ENCODE results near the gene HMG20B. TPM values are rescaled to one million over a fixed set of nuclear protein-coding genes. Genes with fewer than 3 reads are reported as not detected.

The HMG20B gene
- total RNA-seq, 1 donor from 2014 or later: 135 TPM

DNA sequence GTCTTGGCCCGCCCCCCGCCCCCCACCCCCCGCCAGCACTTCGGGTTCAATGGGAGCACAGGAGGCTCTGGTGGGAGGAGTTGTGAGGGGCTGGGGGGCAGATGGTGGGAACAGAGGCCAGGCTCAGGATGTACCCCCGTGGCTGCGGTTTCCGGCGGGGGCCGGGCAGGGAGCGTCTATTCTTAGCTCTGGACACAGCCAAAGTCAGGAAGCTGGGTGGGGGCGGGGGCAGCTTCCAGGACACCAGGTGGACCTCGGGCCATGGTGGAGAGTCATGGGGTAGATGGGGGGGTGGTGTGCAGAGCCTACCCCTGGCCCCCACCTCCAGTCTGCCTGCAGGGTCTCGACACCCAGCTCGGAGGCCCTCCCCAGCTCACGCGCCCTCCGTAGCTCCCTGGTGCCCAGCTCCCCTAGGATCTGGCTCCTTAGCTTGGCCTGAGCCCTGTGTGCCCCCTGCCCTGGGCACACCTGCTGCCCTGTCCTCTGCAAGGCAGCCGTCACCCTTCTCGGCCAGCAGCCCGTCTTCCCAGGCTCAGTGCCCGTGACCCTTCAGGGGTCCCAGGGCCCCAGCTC is 36.1 kb downstream of the HMG20B start:
- DNase-seq (ENCODE audit: low read depth): no peak
- TF ChIP-seq, protein P1, sequence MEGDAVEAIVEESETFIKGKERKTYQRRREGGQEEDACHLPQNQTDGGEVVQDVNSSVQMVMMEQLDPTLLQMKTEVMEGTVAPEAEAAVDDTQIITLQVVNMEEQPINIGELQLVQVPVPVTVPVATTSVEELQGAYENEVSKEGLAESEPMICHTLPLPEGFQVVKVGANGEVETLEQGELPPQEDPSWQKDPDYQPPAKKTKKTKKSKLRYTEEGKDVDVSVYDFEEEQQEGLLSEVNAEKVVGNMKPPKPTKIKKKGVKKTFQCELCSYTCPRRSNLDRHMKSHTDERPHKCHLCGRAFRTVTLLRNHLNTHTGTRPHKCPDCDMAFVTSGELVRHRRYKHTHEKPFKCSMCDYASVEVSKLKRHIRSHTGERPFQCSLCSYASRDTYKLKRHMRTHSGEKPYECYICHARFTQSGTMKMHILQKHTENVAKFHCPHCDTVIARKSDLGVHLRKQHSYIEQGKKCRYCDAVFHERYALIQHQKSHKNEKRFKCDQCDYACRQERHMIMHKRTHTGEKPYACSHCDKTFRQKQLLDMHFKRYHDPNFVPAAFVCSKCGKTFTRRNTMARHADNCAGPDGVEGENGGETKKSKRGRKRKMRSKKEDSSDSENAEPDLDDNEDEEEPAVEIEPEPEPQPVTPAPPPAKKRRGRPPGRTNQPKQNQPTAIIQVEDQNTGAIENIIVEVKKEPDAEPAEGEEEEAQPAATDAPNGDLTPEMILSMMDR (conservative IDR thresholded peaks at IDR 0.05; ENCODE audit: low read depth, low read length): no peak
- no peak overlapping the region for H3K4me3 ChIP-seq (ENCODE audit: low read depth, low read length)

DNA sequence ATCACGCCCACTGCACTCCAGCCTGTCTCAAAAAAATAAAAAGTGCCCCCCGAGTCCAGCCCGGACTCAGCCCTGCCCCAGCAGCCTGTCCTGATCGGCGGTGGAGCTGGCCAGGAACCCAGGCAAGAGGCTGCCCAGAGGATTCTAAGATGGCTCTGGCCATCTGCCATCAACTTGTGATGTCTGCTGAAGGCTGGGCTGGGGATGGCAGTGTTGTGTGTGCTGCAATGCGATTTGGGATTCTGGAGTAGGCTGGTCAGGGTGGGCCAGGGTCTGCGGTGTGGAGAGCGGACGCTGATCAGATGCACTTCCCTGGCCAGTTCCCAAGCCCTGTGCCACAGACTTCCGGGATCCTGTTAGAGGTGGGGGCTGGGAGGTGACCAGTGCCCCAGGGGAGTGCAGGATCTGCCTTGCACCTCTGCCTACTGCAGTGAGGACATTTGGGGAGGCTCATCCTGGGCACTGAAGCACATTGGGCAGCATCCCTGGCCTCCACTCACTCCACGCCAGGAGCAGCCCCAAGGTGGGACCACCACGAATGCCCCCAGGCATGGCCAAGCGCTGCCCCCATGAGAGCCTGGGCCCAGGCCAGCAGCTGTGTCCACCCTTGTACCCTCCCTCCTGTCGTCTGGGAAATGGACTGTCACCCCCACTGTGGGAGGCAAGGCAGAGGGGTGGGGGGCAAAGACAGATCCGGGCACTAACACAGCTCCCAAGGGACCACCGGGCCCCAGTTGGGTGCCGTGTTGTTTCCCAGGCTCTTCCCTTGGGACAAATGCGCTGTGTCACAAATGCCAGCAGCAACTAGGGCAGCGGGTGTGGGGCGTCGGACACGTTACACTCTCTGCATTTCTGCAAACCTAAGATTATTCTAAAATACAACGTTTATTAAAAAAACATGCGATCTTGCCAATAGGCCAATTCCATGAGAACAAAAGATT is 37.3 kb downstream of the HMG20B start:
- no peak for DNase-seq (ENCODE audit: low read depth)
- TF ChIP-seq, protein P1 (conservative IDR thresholded peaks at IDR 0.05; ENCODE audit: low read depth, low read length): no peak
- no peak overlapping the region for H3K4me3 ChIP-seq (ENCODE audit: low read depth, low read length)

DNA sequence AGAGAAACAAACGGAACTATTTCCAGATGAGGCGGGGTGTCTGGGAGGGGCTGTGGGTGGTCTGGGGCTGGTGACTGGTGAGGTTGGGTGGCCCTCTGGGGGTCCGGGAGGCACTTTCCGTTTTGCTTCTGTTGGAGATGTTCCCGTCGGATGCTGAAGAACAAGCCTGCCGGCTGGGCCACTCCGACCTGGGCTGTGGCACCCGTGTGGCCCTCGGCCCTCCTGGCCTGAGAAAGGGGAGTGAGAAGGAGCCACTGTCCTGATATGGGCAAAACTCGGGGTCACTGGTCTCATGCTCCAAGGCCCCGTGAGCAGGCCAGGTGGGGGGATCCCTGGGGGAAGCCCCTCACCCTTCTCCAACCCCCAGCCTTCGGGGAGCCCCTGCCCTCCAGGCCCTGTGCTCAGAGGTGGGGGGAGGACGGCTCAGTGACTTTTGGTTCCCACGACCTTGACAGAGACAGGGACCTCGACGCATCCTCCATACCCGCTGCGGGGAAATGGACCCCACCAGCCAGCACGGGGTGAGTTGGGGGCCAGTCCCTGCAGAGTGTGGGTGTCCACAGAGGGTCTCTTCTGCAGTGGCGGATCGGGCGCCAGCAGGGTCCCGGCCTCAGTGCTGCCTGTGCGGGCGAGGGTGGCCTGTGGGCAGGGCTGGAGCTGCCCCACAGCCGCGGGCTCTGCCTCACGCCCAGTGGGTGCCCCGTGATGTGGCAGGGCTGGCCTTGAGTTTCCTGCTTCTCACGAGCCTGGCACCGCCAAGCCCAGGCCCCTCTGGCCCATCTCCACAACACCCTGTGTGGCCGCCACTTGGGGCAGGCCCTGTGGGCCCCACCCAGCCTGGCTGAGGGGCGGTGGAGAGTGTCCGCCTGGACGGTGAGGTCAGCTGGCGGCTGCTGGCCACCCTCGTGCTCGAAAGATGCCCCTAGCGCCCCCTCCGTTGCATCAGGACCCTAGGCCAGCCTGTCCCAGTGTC is 38.3 kb downstream of the HMG20B start:
- TF ChIP-seq, protein P1 (conservative IDR thresholded peaks at IDR 0.05; ENCODE audit: low read depth, low read length): no peak
- DNase-seq (ENCODE audit: low read depth): no peak

DNA sequence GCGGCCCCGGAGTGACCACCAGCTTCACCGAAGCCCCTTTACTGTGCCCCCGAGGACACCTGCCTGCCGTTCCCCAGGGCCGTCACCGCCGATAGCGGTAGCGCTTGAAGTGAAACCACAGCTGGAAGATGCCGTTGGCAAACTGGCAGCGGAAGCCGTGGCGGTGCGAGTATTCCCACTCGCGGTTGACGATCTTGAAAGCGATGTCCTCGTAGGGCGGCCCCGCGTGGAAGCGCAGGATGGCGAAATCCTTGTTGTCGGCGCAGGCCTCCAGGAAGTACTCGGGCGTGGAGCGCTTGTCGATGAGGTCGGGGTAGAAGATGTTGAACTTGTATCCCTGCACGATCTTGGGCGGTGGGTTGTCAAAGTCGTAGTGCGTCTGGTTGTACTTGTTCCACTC is 39.1 kb downstream of the HMG20B start:
- no peak for DNase-seq (ENCODE audit: low read depth)

More for the DNA sequence above, 38.3 kb downstream of the HMG20B start:
- no peak overlapping the region for H3K4me3 ChIP-seq (ENCODE audit: low read depth, low read length)

DNA sequence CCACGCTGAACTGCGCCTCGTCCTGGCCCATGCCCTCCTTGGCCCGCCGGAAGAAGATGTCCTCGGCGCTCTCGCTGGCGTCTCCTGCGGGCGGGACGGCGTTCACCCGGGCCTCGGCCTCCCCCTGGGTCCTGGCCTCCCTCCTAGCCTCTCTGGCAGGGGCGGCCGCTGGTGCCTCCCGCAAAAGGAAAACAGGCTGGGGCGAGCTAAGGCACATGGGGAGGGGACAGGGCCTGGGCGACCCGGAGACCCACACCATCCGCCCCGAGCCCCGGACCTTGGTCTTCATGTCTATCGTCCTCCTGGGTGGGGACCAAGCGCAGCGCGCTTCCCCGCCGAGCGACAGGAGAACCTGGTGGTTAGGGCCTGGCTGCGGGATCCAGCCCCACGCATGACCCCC is 39.6 kb downstream of the HMG20B start:
- TF ChIP-seq, protein P1 (conservative IDR thresholded peaks at IDR 0.05; ENCODE audit: low read depth, low read length): no peak
- no peak for DNase-seq (ENCODE audit: low read depth)

More for the DNA sequence above, 39.1 kb downstream of the HMG20B start:
- H3K4me3 ChIP-seq (ENCODE audit: low read depth, low read length): no peak overlapping the region
- TF ChIP-seq, protein P1 (conservative IDR thresholded peaks at IDR 0.05; ENCODE audit: low read depth, low read length): no peak

DNA sequence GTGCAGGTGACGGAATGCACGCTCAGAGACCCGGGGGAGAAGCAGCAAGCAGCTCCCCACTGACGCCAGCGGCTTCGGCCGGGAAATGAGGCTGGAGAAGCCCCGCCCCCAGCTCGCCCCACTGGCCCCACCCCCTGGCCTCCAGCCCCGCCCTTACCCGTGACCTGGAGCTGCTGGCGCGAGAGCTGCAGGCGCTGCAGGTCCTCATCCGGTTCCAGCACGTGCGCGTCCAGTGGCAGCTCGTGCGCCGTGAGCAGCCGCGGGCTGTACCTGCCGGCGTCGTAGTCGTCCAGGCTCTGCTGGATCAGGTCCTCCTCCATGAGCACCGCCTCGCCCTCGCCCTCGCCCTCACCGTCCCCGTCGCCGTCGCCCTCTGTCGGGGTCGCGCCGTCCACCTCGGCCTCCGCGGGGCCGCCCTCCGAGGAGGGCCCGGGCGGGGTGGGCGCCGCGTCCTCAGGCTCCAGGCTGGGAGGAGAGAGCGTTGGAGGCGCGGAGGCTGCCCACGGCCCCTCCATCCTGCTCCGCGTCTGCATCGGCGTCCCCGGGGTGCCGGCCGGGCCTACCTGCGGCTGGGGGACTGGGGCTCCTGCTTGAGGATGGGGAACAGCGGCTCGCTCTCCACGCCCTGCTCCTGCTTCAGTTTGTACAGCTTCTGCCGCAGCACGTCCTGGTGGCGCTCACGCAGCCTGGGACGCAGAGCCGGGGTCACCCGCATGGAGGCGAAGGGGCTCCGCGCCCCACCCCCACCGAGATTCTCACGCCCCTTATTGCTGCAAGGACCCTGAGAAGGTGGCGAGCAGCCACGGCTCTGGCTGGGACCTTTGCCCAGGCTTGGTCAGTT is 40.4 kb downstream of the HMG20B start:
- TF ChIP-seq, protein P1 (conservative IDR thresholded peaks at IDR 0.05; ENCODE audit: low read depth, low read length): no peak
- no peak for DNase-seq (ENCODE audit: low read depth)
- H3K4me3 ChIP-seq (ENCODE audit: low read depth, low read length): no peak overlapping the region

More for the DNA sequence above, 39.6 kb downstream of the HMG20B start:
- no peak overlapping the region for H3K4me3 ChIP-seq (ENCODE audit: low read depth, low read length)
